HCT116 (cell line): Measurements from ENCODE around the gene KCNN4. TPM values are rescaled to one million over a fixed set of nuclear protein-coding genes. Genes with fewer than 3 reads are reported as not detected.
"Not testable (repeated sequence)": the region's sequence is repeated elsewhere in the genome, so short reads cannot be mapped to it uniquely, and the experiment has no call there.

Experiments
- ATAC-seq: fragments of 200-7000 bp; cut with Tn5 transposase; 2 replicates; pipeline ENCODE4 v1.9.1; 2020; ENCODE audit warnings: mild to moderate bottlenecking, moderate library complexity
- BruUV-seq: library from RNA; stranded (reverse); fragments of 400-500 nt; replicated peaks from 2 replicates; lab custom pipeline; 2021; lab: Mats Ljungman, UMichigan
- CTCF ChIA-PET: fragments of 300-600 bp; sonication (Branson Sonifier 250); formaldehyde crosslinking; loops from one replicate; lab custom pipeline; 2021; ENCODE audit warnings: antibody characterized with exemption; lab: Charles Lee
- POLR2A ChIA-PET: fragments of 300-600, 350-600 bp; sonication (Branson Sonifier 250); formaldehyde crosslinking; loops from one replicate; lab custom pipeline; 2021; ENCODE audit warnings: antibody characterized with exemption; lab: Charles Lee
- RAD21 ChIA-PET, 2 experiments: fragments of 300-600 bp; sonication (Branson Sonifier 250); formaldehyde crosslinking; loops; one replicate each; lab custom pipeline; 2023; ENCODE audit warnings: low total read pairs in 2 of 2; ENCODE audit not compliant: uncharacterized antibody in 2 of 2, unreplicated experiment in 2 of 2, low non-redundant PET in 1 of 2; lab: Charles Lee
- DNase-seq: peaks from one replicate; pipeline ENCODE4 v3.0.0-alpha.2; 2010; ENCODE audit warnings: low read depth, low spot score
- H2AFZ ChIP-seq: fragments of 200-600 bp; shearing (Covaris generic), sonication (generic); 2 replicates; pipeline ENCODE4 v1.6.1; 2017; ENCODE audit warnings: low read depth, mixed run types, mixed read lengths, antibody characterized with exemption, low read length; ENCODE audit not compliant: poor library complexity, severe bottlenecking
- H3K27ac ChIP-seq: 2 replicates; pipeline ENCODE4 v1.5.1; 2012; ENCODE audit warnings: low read depth, low read length
- H3K27me3 ChIP-seq: fragments of 200-600 bp; sonication (generic); 2 replicates; pipeline ENCODE4 v1.6.1; 2016; ENCODE audit warnings: mixed run types, low read length, mixed read lengths; ENCODE audit not compliant: insufficient read depth
- H3K36me3 ChIP-seq, 2 experiments: fragments of 200-500 bp in 1 of 2; fragments of 200-600 bp in 1 of 2; sonication (Bioruptor generic) in 1 of 2; sonication (generic) in 1 of 2; 2 replicates each; pipeline versions ENCODE4 v1.5.1 to v1.6.1; 2014 to 2016; ENCODE audit warnings: low read length in 2 of 2, inconsistent platforms in 1 of 2, mixed read lengths in 1 of 2, mixed run types in 1 of 2; ENCODE audit not compliant: insufficient read depth in 2 of 2, control insufficient read depth in 1 of 2
- H3K4me1 ChIP-seq, 2 experiments: fragments of 200-600 bp in 1 of 2; sonication (generic) in 1 of 2; 2 replicates each; pipeline versions ENCODE4 v1.5.1 to v1.6.1; 2012 to 2017; ENCODE audit warnings: low read length in 2 of 2, inconsistent platforms in 1 of 2, mild to moderate bottlenecking in 1 of 2, mixed read lengths in 1 of 2, mixed run types in 1 of 2, moderate library complexity in 1 of 2; ENCODE audit not compliant: insufficient read depth in 2 of 2, control insufficient read depth in 1 of 2
- H3K4me2 ChIP-seq: fragments of 200-600 bp; sonication (generic); 2 replicates; pipeline ENCODE4 v1.6.1; 2017; ENCODE audit warnings: mixed run types, low read length, mixed read lengths
- H3K4me3 ChIP-seq, 2 experiments: fragments of 200-600 bp in 1 of 2; sonication (generic) in 1 of 2; replicated peaks in 1 of 2; 2 replicates each; pipeline ENCODE4 v1.5.1; 2011 to 2016; ENCODE audit warnings: low read length in 2 of 2, control low read depth in 1 of 2, low read depth in 1 of 2, mild to moderate bottlenecking in 1 of 2, mixed read lengths in 1 of 2, mixed run types in 1 of 2
- H3K79me2 ChIP-seq: fragments of 200-600 bp; sonication (generic); 2 replicates; pipeline ENCODE4 v1.6.1; 2017; ENCODE audit warnings: mild to moderate bottlenecking, mixed run types, low read length, moderate library complexity, mixed read lengths; ENCODE audit not compliant: insufficient read depth
- H3K9ac ChIP-seq: fragments of 200-600 bp; sonication (generic); 2 replicates; pipeline ENCODE4 v1.6.1; 2016; ENCODE audit warnings: low read length, mixed read lengths
- H3K9me2 ChIP-seq: fragments of 200-600 bp; sonication (generic), shearing (Covaris generic); 2 replicates; pipeline ENCODE4 v1.6.1; 2017; ENCODE audit warnings: mixed run types, mild to moderate bottlenecking, moderate library complexity; ENCODE audit not compliant: insufficient read depth
- H3K9me3 ChIP-seq, 2 experiments: fragments of 200-500 bp in 1 of 2; fragments of 200-600 bp in 1 of 2; sonication (Bioruptor generic) in 1 of 2; sonication (generic) in 1 of 2; 2 replicates each; pipeline ENCODE4 v1.6.1; 2014 to 2017; ENCODE audit warnings: low read length in 2 of 2, mixed read lengths in 2 of 2, inconsistent platforms in 1 of 2, low read depth in 1 of 2, mild to moderate bottlenecking in 1 of 2, mixed run types in 1 of 2, moderate library complexity in 1 of 2; ENCODE audit not compliant: control insufficient read depth in 1 of 2, insufficient read depth in 1 of 2
- H4K20me1 ChIP-seq: fragments of 200-600 bp; sonication (generic), shearing (Covaris generic); 2 replicates; pipeline ENCODE4 v1.6.1; 2017; ENCODE audit warnings: mixed run types, mild to moderate bottlenecking, moderate library complexity; ENCODE audit not compliant: insufficient read depth
- EZH2 ChIP-seq: fragments of 200-600 bp; sonication (generic); IDR thresholded peaks from 2 replicates; pipeline ENCODE4 v1.6.1; 2017; ENCODE audit warnings: antibody characterized with exemption, mixed run types
- JUND ChIP-seq: IDR thresholded peaks from 2 replicates; pipeline ENCODE4 v1.6.1; 2012
- POLR2AphosphoS5 ChIP-seq: IDR thresholded peaks from 2 replicates; pipeline ENCODE4 v1.6.1; 2011; ENCODE audit warnings: mild to moderate bottlenecking, low read depth, low read length, moderate library complexity
- RAD21 ChIP-seq: IDR thresholded peaks from 2 replicates; pipeline ENCODE4 v1.6.1; 2012; ENCODE audit warnings: low read depth, mild to moderate bottlenecking
- REST ChIP-seq: IDR thresholded peaks from 2 replicates; pipeline ENCODE4 v1.6.1; 2012; ENCODE audit warnings: low read depth
- ZNF274 ChIP-seq: fragments of 200-500 bp; sonication (Bioruptor generic); IDR thresholded peaks from 2 replicates; pipeline ENCODE4 v1.6.1; 2014; ENCODE audit warnings: mild to moderate bottlenecking, low read depth, low read length, inconsistent platforms
- intact Hi-C: fragments of 100-400 bp; cut with micrococcal nuclease; formaldehyde crosslinking; loops from 2 replicates; pipeline ENCODE4 v1.10.0; 2022
- total RNA-seq: library from RNA; stranded (reverse); gene quantifications from one replicate; pipeline ENCODE4 v1.2.1, GENCODE V29; 2021; ENCODE audit not compliant: unreplicated experiment

KCNN4 gene
- total RNA-seq, 1 experiment from 2014 or later: 72.9 TPM

GRCh38 chr19:43806848-43807247 is 26.1 kb upstream of the KCNN4 start:
- CTCF ChIA-PET: interaction anchor here (0.6 kb wide), 1 partner anchor 286 kb away, joined by 3 read pairs; no protein-coding TSS in a partner anchor
- H3K9me2 ChIP-seq: no peaks in the 10 kb centered on the region
- POLR2A ChIA-PET: no interaction called here

GRCh38 chr19:43806401-43806800 is 25.6 kb upstream of the KCNN4 start:
- POLR2A ChIA-PET, RAD21 ChIA-PET, H3K79me2 ChIP-seq, H2AFZ ChIP-seq, H3K4me1 ChIP-seq, H4K20me1 ChIP-seq, H3K9ac ChIP-seq, H3K27ac ChIP-seq, H3K9me3 ChIP-seq, H3K27me3 ChIP-seq, intact Hi-C loops, H3K4me3 ChIP-seq, H3K36me3 ChIP-seq, H3K9me2 ChIP-seq, H3K4me2 ChIP-seq, ATAC-seq, BruUV-seq, DNase-seq: not testable (repeated sequence)
- CTCF ChIA-PET: interaction anchor here (0.6 kb wide), 1 partner anchor 286 kb away, joined by 3 read pairs; no protein-coding TSS in a partner anchor

More at GRCh38 chr19:43806848-43807247, 26.1 kb upstream of the KCNN4 start:
- Histone ChIP-seq H2AFZ (no peak overlapping the region), H3K9ac (no peak overlapping the region), H4K20me1 (no peaks in the 10 kb centered on the region), H3K27me3 (no peaks in the 10 kb centered on the region), H3K4me1 (peaks cover 0 to 6% of the 10 kb centered on the region in 2 experiments; a peak in 1 of 4 replicates), H3K4me2 (no peak overlapping the region), H3K27ac (no peak overlapping the region), H3K36me3 (no peaks in the 10 kb centered on the region), H3K4me3 (no peak overlapping the region), H3K79me2 (no peaks in the 10 kb centered on the region), H3K9me3 (no peaks in the 10 kb centered on the region)
- intact Hi-C loops: no loop called here
- DNase-seq: no peak
- no peak for ATAC-seq
- no TSS peak for BruUV-seq
- RAD21 ChIA-PET: no interaction called here
- no peak for TF ChIP-seq JUND
- TF ChIP-seq POLR2AphosphoS5: no peak
- no peak for TF ChIP-seq RAD21
- TF ChIP-seq EZH2: no peak
- no peak for TF ChIP-seq ZNF274
- TF ChIP-seq REST: no peak
